Lung microvascular endothelial cell (primary cell): ENCODE data around the gene MYL10. TPM values are rescaled to one million over a fixed set of nuclear protein-coding genes. Genes with fewer than 3 reads are reported as not detected.
A peak's percentile ranks its signal among the peaks of the same experiment; 100 is the strongest.
"Not testable (repeated sequence)": the region's sequence is repeated elsewhere in the genome, so short reads cannot be mapped to it uniquely, and the experiment has no call there.

Experiments used
- DNase-seq, 2 donors: peaks; one replicate each; pipeline versions ENCODE4 v3.0.0 to v3.0.0-alpha.2; 2010; ENCODE audit warnings: low read depth in 2 of 2
- total RNA-seq: library from RNA; depleted of rRNA; stranded (reverse); fragments of >200 nt; gene quantifications from 2 replicates; pipeline ENCODE4 v1.2.1, GENCODE V29; 2014

The MYL10 gene
- total RNA-seq, 1 donor from 2014 or later: not detected

DNA sequence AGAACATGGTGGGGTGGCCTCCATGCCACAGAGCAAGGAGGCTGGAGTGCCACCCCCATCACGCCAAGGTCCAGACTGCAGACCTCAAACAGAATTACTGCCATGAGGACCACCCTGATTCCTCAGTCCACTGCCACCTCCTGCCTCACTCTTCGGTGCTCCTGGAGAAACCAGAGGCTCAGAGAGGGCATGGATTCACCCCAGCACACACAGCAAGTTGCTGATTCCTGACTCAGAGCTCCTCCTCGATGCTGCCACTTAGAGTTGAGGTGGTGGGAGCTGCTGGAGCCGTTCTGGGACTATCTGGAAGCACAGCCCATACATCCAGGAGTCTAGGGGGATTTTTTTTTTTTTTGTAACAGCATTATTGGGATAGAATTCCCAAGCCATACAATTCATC lies 22.0 kb upstream of the MYL10 start:
- no peak for DNase-seq

DNA sequence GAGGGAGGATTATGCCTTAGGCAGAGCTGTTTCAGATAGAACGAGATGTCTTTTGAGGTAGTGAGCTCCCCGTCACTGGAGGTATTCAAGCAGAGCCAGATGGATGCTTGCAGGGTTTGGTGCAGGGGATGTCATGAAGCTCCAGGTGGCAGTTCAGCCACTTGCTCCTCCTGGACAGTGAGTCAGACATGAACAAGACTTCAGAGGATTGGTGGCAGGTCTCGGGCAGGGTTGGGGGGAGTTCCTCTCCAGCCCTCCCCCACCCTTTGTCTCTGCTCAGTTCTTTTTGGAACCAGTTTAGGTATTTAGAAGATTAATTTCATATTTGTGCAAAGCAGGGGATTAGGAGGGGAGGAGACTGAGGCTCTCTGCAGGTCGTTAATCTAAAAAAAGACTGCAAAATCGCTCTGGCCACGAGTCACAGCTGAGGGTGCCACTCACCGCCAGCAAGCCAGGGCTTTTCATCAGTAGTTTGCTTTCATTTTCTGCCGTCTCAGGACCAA lies 21.5 kb upstream of the MYL10 start:
- no peak for DNase-seq

DNA sequence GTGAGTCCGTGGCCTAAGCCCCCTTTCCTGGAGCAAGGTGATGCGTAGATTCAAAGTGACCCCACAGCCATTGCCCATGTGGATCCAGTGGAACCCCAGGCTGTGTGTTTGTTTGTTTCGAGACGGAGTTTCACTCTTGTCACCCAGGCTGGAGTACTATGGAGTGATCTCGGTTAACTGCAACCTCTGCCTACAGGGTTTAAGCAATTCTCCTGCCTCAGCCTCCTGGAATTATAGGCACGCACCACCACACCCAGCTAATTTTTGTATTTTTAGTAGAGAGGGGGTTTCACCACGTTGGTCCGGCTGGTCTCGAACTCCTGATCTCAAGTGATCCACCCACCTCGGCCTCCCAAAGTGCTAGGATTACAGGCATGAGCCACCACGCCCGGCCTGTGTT lies 18.8 kb upstream of the MYL10 start:
- DNase-seq: not testable (repeated sequence)

DNA sequence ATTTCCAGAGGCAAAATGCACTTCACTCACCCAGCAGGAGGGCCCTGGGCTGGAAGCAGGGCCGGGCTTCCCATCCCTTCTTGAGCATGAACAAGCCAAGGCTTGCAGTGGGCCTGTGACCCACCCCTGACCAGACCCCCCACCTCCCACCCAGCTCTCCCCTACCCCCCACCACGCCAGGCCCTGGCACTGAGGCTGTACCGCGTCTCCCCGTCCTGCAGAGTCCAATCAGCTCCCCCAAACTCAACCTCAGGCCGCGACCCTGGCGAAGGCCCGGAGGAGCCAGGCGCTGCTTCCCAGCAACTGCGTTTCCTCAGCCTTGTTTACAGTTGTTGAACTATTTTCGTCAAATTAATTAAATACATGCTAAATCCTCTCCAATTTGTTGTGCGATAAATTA lies 16.9 kb upstream of the MYL10 start:
- no peak for DNase-seq

DNA sequence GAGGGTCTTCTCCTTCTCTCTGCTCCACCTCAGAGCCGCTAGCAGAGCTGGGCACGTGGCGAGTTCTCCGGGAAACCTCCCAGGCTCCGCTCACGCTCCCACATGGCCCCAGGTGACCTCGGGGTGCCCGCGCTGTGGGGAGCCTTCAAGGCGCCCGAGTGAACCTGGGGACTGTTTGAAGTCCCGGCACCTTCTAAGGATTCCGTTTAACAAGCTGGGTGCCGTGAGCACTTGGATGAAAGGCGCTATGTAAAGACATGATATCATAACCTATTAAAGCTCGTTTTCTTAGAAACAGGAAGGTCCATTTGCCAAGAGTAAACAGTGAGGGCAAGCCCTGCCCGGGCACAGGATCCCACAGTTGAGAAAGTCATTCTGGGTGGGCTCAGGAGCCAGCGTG lies 15.8 kb upstream of the MYL10 start:
- DNase-seq: peak in 1 of 2 donors; percentile 32

DNA sequence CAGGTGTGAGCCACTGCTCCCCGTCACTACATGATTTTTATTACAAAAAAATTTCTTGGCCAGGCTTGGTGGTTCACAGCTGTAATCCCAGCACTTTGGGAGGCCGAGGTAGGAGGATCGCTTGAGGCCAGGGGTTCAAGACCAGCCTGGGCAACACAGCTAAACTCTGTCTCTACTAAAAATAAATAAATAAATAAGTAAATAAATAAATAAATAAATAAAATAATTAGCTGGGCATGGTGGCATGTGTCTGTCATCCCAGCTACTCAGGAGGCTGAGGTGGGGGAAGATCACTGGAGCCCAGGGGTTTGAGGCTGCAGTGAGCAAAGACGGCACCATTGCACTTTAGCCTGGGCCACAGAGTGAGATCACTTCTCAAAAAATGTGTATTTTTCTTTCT lies 10.0 kb upstream of the MYL10 start:
- not testable (repeated sequence) for DNase-seq

DNA sequence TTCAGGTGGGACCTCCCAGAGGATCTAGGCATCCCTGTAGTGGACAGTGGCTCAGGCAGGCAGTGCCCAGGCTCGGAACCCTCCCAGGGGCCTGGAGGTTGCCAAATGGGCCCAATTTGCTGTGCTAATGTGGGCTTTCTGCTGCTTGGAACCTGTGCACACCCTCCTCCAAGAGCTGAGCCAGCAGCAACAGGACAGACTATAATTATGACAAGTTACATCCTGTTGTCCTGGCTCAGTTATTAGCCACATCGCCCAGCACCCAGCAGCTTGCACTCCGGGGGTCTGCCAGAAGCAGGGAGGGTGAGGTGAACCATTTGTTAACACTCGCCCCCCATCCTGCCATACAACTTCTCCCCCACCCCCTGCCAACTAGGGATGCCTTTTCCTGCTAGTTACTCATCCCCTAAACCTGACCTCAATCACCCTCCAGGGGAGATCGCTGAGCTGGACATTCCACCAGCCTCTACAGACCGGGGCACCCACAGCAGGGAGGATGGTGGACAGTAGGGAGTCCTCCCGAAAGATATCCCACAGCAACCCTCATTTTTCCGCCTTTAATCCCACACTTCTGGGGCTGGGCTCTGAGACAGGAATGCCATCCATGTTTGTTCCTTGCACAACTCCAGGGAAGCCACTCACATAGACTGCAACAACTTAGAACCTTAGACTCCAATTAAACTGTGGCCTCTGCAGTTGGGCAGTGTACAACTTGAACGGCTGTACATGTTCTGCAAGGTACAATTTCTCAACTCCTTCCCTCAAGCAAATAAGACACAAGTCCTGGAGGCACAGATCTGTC lies 7.9 kb upstream of the MYL10 start:
- no peak for DNase-seq

DNA sequence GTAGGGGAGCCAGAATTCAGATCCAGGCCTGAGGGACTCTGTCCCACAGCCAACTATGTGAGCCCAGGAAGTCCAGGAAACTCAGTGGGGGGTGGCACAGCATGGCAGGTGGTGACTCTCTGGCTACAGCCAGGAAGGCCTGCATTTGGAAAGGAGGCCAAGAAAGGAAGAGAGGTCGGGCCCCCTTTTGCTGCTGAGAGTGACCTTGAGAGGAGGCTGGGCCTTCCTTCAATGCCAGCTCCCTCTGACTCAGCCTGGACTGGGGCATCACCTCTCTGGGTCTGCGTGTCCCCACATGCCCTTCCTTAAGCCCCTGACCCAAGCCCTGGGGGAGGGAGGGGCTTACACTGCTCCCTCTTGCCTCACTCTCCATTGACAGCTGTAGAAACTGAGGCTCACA lies 6.4 kb upstream of the MYL10 start:
- no peak for DNase-seq

DNA sequence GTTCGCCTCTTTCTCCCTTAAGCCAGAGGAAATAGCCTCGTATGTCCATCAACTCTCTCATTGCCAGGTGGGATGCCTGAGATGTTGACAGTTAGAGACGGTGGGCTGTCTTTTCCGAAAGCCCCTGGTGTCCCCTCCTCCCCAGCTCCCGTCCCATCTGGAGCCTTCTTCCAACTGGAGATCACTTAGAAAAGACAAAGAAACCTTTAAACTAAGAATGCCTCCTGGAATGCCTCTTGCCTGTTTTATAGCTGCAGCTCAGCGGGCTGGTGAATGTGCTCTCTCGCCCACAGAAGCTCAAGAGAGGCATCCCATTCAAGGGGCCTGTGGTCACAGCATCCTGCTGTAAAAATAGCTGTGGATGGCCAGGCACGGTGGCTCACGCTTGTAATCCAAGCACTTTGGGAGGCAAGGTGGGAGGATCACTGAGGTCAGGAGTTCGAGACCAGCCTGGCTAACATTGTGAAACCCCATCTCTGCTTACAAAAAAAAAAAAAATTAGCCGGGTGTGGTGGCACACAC lies 5.2 kb upstream of the MYL10 start:
- no peak for DNase-seq

DNA sequence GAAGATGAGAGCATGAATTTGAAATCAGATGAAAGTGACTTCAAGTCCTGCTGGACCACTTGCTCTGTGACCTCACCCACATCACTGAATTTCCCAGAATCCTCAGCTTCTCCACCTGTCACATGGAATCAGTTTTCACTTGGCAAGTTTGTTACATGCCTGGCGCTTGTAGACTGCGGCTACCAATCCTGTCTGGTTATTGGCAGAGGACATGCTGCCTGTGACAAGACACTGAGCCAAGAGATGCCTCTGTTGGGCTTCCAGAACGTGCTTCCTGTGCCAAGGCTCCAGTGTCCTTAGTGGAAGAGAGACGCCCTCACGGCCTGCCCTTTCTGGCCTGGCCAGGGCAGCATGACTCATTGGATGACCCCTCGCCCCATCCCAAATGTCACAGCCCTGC lies 4.4 kb upstream of the MYL10 start:
- DNase-seq: no peak

DNA sequence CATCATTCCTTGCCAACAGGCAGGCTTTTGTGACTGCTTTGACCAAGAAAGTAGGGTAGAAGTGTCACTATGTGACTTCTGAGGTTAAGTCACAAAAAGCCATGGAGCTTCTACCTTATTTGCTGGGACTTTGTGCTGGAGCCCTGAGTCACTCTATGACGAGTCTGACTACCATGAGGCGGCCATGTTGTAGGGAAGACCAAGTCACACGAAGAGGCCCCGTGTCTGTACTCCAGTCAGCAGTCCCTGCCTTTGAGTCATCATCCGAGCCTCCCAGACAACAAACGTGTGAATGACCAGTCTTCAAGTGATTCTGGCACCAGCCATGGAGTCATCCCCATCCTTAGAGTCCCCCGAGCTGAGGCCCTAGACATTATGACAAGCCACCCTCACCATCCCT lies 3.5 kb upstream of the MYL10 start:
- peak in 1 of 2 donors; percentile 37 for DNase-seq

DNA sequence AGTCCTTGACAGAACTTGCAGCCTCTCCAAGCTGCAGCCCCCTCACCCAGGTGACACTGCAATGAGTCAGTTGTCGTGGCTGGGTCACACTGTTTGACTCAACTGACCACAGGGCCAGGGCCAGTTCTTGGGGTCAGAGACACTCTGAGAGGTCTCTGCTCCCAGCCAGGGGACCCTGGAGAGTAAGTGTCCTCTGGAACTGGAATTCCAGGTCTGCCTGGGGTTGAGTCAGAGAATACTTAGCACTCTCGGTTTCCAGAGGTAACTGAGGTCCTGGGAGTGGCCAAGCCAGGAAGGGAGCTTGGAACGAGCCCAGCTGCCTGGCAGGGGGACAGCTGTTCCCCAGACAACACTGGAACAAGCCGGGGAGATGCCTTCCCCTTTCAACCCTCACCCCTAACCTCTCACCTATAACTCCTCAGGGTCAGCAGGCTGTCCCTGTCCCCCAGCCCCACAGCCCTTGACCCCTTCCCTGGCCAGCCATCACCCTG lies 2.2 kb upstream of the MYL10 start:
- DNase-seq: peak; percentile 40 to 41

DNA sequence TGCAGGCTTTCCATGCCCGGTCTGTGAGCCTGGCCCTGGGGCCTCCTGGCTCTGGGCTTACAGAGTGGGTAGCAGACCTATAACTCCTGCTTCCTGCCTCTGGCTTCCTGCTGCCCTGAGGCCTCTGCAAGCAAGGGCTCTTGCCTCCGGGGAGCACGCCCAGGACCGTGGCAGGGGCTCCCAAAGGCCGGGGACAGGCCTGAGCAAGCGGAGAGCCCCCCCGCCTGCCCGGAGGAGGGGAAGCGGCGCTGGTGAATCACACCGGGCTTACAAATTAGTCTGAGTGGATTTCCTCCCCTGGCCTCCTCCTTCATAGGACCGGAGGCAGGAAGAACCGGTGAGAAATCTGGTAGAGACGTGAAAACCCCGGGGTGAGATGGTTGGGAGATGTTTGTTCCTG lies 1.5 kb upstream of the MYL10 start:
- DNase-seq: peak; percentile 25 to 79

DNA sequence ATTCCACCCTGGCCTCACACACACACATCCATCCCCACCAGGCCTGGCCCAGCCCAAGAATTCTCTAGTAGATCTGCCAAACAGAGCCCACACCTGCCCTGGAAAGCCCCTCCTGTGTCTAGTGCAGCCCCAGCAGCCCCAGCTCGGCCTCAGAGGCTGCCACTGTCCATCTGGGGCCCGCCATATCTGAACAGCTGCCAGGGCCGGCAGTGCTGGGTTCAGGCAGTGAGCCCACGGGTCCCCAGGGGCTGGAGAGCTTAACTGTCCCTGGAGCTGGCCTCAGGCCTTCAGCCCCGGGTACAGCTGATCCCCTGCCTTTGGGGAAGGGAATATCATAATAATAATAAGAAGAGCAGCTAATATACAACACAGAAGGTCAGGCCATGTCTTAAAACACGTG lies 574 bp downstream of the MYL10 start:
- DNase-seq: no peak

DNA sequence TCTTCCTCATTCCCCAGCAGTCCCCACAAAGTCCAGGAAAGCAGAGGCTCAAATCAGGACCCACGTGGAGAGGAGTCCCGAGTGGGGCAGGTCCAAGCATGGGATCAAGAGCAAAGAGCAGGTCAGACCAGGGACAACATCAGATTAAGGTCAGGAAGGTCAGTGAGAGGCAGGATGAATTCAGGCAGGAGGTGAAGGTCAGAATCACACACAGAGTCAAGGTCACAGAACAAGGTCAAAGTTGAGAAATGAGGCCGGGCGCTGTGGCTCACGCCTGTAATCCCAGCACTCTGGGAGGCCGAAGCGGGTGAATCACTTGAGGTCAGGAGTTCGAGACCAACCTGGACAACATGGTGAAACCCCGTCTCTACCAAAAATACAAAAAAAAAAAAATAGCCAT lies 2.3 kb downstream of the MYL10 start:
- no peak for DNase-seq

DNA sequence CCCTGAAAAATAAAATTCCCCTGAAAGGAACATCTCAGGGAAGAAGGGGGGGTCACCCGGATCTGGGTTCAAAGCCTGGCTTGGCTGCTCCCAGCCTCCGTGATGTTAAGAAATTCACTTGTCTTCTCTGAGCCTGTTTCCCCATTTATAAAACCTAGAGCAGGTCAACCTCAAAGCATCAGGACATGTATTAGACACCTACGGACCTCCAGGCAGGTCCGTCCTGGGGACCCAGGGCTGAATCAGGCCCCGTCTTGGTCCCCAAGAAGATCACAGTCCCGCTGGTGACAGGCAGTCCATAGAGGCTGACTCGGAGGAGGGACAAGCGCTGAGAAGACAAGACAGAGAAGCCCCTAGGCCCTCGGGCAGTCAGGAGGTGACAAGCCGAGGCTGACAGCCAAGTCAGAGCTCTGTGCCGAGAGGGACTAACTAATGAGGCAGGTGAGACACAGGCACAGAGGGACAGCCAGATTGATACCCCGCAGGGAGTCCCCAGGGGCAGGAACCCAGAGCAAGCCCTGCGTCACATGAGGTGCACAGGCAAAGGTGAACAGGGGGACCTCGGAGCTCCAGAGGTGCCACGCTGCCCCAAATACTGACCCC lies 2.9 kb downstream of the MYL10 start:
- DNase-seq: no peak

DNA sequence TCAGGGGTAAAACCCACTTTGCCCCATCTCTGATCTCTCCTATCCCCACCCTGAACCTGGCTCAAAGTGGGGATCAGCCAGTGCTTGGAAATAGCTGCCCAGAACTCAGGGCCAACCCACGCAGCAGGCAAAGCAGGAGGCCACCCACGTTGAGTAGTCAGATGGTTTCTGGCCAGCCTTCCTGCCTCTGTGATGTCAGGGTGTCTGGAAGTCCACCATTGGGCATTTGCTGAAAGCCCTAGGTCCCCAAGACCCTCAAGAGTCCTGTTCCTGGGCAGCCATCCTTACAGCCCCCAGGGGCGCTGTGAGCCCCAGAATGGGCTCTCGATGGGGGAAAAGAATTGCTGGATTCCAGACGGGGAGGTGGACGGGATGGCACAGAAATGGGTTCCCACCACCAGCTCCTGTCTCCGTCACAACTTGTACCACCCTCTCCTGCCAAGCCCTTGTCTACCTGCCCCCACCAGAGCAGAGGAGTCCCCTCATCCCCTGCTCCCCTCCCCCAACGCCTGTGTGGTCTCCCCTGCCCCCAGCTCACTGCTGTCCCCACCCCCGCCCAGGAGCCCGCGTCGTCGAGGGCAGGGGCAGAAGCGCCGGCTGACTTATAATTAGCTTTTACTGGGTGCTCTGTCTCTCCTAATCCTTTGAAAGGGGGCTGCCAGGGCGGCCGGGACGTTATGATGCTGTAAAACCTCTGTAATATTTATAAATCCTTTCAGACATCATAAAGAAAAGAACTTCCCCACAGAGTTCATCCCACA lies 3.9 kb downstream of the MYL10 start:
- DNase-seq: peak in 1 of 2 donors; percentile 32

DNA sequence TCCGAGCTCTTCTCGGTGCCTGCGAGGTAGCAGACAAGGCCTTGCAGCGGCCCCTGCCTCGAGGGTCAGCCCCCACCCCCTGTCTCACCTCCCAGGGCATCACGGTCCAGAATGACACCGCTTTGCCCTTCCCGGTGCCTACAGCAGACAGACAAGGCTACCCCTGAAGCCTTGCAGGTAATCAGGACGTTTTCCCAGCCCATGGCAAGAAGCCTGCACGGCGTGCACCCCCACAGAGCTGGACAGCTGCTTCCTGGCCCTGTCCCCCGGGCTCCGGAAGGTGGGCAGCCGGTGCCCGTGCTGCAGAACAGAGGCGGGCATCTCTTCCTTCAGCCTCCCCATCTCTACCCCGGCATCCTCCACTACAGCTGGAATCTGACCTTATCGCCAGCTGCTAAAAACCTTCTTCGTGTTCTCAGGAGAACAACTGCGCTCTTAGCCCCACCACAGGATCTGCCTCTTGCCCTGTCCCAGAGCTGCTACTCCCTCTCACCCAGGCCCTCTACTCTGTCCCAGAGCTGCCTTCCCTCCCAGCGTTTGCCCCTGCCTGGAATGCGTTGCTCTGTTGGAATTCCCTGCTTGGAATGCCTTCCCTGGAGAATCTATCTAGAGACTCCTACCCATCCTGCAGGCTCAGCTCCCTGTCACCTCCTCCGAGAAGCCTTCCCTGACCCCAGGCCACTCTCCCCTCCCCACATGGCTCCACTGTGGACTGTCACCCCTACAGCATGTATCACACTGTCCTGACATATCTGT lies 4.7 kb downstream of the MYL10 start:
- DNase-seq: peak in 1 of 2 donors; percentile 14

DNA sequence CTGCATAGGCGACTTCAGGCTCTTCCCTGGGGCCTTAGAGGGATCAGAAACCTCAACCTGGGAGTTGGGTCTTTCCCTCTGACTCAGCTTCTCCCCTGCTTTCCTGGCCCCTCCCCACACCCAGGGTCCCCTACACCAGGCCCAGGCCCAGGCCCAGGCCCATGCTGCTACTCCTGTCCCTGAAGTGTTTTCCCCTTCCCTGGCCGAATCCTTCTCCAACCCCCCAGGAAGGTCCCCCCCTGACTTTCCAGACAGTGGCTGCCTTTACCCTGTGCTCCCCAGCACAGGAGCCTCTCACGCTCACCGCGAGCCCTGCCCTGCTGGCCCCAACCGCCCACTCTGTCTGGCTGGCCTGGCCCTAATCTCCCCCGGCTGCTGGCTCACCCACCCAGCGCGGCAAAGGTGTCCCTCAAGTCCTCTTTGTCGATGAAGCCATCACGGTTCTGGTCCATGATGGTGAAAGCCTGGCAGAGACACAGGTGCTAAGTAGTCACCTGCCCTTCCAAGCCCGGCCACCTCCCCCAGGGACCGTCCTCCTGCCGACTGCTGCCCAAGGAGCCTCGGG lies 6.4 kb downstream of the MYL10 start:
- DNase-seq: no peak

DNA sequence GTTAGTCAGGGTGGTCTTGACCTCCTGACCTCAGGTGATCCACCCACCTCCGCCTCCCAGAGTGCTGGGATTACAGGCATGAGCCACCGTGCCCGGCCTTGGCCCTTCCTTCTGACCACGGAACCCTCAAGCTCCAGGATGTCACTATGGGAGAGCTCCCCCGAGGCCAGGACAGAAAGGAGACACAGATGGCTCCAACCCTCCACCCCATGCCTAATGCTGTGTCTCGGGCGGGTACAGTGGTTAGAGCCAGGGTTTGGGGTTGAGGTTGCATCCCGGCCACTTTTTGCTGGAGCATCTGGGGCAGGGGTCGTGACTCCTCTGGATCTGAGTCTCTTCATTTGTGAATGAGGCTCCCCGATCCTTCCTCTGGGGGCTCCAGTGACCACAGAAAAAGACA lies 8.1 kb downstream of the MYL10 start:
- DNase-seq: no peak

DNA sequence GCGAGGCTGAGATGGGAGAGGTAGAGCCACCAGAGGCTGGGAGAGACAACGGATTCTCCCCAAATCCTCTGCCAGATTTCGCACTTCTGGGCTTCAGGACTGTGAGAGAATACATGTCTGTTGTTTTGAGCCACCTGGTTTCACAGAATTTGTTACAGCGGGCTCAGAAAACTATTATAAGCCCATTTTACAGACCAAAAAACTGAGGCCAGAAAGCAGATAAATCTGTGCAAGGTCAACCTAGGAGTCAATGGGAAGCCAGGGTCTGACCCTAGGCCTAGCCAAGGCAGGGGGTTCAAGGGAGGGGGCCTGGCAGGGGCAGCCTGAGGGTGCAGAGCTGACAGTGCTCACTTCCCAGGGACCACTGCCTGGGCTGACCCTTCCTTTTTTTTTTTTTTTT lies 8.7 kb downstream of the MYL10 start:
- no peak for DNase-seq
